Chondrocyte (in vitro differentiated cells): Measurements from ENCODE around the gene TUBB3. TPM values are rescaled to one million over a fixed set of nuclear protein-coding genes. Genes with fewer than 3 reads are reported as not detected.
"Not testable (repeated sequence)": the region's sequence is repeated elsewhere in the genome, so short reads cannot be mapped to it uniquely, and the experiment has no call there.

ENCODE experiments used
- DNase-seq: peaks from one replicate; pipeline ENCODE4 v3.0.0; 2021; ENCODE audit warnings: mixed read lengths, low spot score
- H3K27ac Mint-ChIP-seq: one replicate; pipeline ENCODE4 v1.8.0; 2021; ENCODE audit warnings: mild to moderate bottlenecking, moderate library complexity, mixed read lengths; ENCODE audit not compliant: unreplicated experiment
- H3K27me3 Mint-ChIP-seq: 2 replicates; pipeline ENCODE4 v1.8.0; 2021; ENCODE audit warnings: low read depth, mixed read lengths
- H3K36me3 Mint-ChIP-seq: 2 replicates; pipeline ENCODE4 v1.8.0; 2021; ENCODE audit warnings: low read depth, mixed read lengths
- H3K4me1 Mint-ChIP-seq: 2 replicates; pipeline ENCODE4 v1.8.0; 2021; ENCODE audit warnings: low read depth, mild to moderate bottlenecking, mixed read lengths
- H3K4me3 Mint-ChIP-seq: one replicate; pipeline ENCODE4 v1.8.0; 2021; ENCODE audit warnings: mild to moderate bottlenecking, moderate library complexity, mixed read lengths; ENCODE audit not compliant: unreplicated experiment
- H3K9me3 Mint-ChIP-seq: 2 replicates; pipeline ENCODE4 v1.8.0; 2021; ENCODE audit warnings: low read depth, mixed read lengths
- total RNA-seq: library from RNA; stranded (reverse); gene quantifications from 3 replicates; pipeline ENCODE4 v1.2.1, GENCODE V29; 2021
- TF ChIP-seq, protein P1 (sequence below): fragments of 200-600 bp; sonication (generic); IDR thresholded peaks from 2 replicates; pipeline ENCODE4 v1.5.0; 2021; ENCODE audit warnings: antibody characterized with exemption, mild to moderate bottlenecking, moderate library complexity

TUBB3 gene
- total RNA-seq, 1 donor from 2014 or later: 104 TPM

DNA sequence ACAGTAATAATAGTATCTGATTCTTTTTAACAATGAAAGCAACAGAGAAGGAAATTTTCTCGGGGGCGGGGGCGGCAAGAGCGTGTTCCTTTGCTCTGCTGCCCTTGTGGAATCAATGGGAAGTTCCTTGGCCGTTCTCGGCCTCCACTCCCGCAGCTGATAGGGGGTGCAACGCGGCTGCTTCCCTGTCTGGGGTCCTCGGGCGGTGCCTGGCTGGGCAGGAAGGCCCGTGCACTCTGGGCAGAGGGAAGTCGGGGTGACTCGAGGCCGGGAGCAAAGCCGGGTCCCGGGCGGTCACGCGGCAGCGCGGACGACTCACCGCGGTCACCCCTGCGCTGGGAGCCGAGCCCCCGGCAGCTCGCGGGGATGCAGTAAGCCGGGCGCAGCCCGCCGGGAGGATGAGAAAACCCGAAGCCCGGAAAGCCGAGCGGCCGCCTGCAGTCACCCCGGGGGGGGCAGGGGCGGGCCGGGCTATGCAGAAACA is 2.5 kb downstream of the TUBB3 start:
- Mint-ChIP-seq H3K4me3 (peak overlapping the region; percentile 72), H3K27me3 (no peaks in the 10 kb centered on the region), H3K9me3 (no peaks in the 10 kb centered on the region), H3K27ac (peak overlapping the region; percentile 69), H3K36me3 (no peaks in the 10 kb centered on the region), H3K4me1 (peaks cover 28% of the 10 kb centered on the region)
- TF ChIP-seq, protein P1, sequence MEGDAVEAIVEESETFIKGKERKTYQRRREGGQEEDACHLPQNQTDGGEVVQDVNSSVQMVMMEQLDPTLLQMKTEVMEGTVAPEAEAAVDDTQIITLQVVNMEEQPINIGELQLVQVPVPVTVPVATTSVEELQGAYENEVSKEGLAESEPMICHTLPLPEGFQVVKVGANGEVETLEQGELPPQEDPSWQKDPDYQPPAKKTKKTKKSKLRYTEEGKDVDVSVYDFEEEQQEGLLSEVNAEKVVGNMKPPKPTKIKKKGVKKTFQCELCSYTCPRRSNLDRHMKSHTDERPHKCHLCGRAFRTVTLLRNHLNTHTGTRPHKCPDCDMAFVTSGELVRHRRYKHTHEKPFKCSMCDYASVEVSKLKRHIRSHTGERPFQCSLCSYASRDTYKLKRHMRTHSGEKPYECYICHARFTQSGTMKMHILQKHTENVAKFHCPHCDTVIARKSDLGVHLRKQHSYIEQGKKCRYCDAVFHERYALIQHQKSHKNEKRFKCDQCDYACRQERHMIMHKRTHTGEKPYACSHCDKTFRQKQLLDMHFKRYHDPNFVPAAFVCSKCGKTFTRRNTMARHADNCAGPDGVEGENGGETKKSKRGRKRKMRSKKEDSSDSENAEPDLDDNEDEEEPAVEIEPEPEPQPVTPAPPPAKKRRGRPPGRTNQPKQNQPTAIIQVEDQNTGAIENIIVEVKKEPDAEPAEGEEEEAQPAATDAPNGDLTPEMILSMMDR: peak; percentile 9
- peak; percentile 92 for DNase-seq

DNA sequence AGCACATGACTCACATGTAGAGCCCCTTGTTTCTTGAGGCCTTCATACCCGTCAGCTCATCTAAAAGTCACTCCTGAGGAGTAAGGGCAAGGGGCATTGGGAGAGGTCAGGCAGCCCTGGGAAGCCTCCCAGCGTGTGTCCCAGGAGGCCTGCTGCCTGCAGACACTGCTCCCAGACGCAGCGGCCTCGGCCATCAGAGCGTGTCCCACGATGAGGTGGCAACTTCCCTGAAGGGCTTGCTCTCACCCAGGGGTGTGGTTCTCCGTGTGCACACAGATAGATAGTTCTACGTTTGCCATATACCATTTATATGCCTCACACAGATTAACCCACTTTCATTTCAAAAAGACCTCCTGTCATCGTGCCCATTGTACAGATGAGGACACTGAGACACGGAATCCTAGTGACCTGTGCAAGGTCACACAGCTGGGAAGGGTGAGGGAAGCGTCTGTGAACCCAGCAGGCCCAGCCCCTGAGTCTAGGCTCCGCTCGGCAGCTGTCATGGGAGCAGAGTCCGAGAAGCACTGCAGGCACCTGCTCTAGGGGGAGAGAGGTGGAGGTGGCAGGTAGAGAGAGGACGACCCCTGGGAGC is 8.3 kb downstream of the TUBB3 start:
- Mint-ChIP-seq H3K27me3 (no peaks in the 10 kb centered on the region), H3K4me1 (no peaks in the 10 kb centered on the region), H3K27ac (no peak overlapping the region), H3K4me3 (no peak overlapping the region), H3K36me3 (peaks cover 27% of the 10 kb centered on the region), H3K9me3 (no peaks in the 10 kb centered on the region)
- TF ChIP-seq, protein P1: no peak
- DNase-seq: no peak

DNA sequence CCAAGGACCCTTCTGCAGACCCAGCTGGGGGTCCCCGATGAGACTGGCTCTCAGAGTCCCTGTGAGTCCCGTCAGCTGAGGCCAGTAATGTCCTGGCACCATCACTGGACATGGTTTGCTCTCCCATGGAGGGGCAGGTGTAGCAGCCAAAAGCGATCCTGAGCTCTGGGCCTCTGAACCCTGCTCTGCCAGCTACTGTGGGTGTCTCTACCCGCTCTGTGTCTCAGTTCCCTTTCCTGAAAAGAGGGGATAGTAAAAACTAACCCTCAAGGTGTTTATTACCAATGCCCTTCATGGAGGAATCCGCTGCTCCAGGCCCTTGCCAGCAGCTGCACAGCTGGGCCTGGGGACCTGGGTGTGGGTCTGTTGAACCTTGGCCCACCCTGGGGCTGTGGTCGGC is 8.8 kb downstream of the TUBB3 start:
- no peak for DNase-seq
- H3K36me3 Mint-ChIP-seq: peaks cover 27% of the 10 kb centered on the region
- H3K27ac Mint-ChIP-seq: no peak overlapping the region
- H3K9me3 Mint-ChIP-seq: no peaks in the 10 kb centered on the region
- no peaks in the 10 kb centered on the region for H3K4me1 Mint-ChIP-seq
- H3K4me3 Mint-ChIP-seq: no peak overlapping the region
- no peaks in the 10 kb centered on the region for H3K27me3 Mint-ChIP-seq
- TF ChIP-seq, protein P1: no peak

DNA sequence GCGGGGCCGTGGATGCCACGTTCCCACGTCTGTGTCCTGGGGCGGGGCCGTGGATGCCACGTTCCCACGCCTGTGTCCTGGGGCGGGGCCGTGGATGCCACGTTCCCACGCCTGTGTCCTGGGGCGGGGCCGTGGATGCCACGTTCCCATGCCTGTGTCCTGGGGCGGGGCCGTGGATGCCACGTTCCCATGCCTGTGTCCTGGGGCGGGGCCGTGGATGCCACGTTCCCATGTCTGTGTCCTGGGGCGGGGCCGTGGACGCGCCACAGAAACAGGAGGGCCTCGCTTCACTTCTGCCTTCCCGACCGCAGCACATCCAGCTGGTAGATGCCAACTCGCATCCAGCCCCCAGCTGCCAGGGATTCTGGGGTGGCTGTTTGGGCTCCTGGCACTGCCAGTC is 10.9 kb downstream of the TUBB3 start:
- H3K9me3 Mint-ChIP-seq, DNase-seq, H3K4me1 Mint-ChIP-seq, H3K27ac Mint-ChIP-seq, H3K4me3 Mint-ChIP-seq, H3K27me3 Mint-ChIP-seq: not testable (repeated sequence)
- peaks cover 29% of the 10 kb centered on the region for H3K36me3 Mint-ChIP-seq

DNA sequence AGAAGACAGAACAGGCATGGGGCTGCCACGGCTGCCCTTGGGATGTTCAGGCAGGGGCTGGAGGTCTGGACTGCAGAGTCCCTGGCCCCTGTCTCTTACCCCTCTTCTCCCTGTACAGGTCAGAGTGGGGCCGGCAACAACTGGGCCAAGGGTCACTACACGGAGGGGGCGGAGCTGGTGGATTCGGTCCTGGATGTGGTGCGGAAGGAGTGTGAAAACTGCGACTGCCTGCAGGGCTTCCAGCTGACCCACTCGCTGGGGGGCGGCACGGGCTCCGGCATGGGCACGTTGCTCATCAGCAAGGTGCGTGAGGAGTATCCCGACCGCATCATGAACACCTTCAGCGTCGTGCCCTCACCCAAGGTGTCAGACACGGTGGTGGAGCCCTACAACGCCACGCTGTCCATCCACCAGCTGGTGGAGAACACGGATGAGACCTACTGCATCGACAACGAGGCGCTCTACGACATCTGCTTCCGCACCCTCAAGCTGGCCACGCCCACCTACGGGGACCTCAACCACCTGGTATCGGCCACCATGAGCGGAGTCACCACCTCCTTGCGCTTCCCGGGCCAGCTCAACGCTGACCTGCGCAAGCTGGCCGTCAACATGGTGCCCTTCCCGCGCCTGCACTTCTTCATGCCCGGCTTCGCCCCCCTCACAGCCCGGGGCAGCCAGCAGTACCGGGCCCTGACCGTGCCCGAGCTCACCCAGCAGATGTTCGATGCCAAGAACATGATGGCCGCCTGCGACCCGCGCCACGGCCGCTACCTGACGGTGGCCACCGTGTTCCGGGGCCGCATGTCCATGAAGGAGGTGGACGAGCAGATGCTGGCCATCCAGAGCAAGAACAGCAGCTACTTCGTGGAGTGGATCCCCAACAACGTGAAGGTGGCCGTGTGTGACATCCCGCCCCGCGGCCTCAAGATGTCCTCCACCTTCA is 11.7 kb downstream of the TUBB3 start:
- TF ChIP-seq, protein P1: no peak
- H3K27ac Mint-ChIP-seq: no peak overlapping the region
- peaks cover 29% of the 10 kb centered on the region for H3K36me3 Mint-ChIP-seq
- H3K4me1 Mint-ChIP-seq: no peaks in the 10 kb centered on the region
- no peaks in the 10 kb centered on the region for H3K9me3 Mint-ChIP-seq
- no peak overlapping the region for H3K4me3 Mint-ChIP-seq
- no peaks in the 10 kb centered on the region for H3K27me3 Mint-ChIP-seq
- DNase-seq: peak; percentile 92

DNA sequence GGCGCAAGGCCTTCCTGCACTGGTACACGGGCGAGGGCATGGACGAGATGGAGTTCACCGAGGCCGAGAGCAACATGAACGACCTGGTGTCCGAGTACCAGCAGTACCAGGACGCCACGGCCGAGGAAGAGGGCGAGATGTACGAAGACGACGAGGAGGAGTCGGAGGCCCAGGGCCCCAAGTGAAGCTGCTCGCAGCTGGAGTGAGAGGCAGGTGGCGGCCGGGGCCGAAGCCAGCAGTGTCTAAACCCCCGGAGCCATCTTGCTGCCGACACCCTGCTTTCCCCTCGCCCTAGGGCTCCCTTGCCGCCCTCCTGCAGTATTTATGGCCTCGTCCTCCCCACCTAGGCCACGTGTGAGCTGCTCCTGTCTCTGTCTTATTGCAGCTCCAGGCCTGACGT is 12.5 kb downstream of the TUBB3 start:
- H3K27ac Mint-ChIP-seq, H3K4me3 Mint-ChIP-seq: not testable (repeated sequence)
- H3K36me3 Mint-ChIP-seq: peaks cover 29% of the 10 kb centered on the region

More for the DNA sequence above, 12.5 kb downstream of the TUBB3 start:
- not testable (repeated sequence) for H3K27me3 Mint-ChIP-seq, H3K9me3 Mint-ChIP-seq, H3K4me1 Mint-ChIP-seq
- peak; percentile 85 for DNase-seq
